A204.1 (cell line): Measurements from ENCODE around the gene SELENOM.
"Not testable (repeated sequence)": the region's sequence is repeated elsewhere in the genome, so short reads cannot be mapped to it uniquely, and the experiment has no call there.

Experiments used
- FAIRE-seq: peaks from 2 replicates; lab custom pipeline; 2012; peaks lifted over from hg19 to GRCh38; lab: Jason Lieb, UNC

The SELENOM gene

DNA sequence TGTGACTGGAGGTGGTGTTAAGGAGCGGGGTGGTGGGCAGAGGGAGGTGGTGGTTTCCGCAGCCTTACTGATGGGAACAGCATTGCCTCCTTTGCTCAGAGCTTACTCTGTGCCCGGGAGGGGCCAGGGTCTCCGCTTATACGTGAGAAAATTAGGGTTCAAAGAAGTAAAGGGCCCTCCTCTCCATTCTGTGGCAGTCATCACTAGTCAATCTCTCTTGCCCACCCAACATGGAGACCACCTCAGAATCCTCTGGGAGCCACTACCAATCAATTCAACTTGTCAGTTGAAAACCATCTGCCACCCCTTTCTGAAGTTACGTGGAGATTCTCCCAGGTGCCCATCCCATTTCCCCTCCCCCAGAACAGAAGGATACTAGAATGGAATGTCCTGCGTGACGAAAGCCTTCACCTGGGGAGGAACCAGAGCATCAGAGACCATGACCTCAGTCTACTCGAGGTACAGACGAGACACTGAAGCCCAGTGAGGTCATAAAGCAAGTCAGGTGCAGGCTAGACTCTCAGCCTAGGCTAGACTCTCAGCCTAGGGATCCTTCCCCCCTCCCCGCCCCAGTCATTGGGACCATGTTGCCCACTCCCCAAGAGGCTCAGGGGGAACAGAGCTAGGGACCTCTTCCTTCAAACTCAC lies 2.0 kb downstream of the SELENOM start:
- FAIRE-seq = no peak

DNA sequence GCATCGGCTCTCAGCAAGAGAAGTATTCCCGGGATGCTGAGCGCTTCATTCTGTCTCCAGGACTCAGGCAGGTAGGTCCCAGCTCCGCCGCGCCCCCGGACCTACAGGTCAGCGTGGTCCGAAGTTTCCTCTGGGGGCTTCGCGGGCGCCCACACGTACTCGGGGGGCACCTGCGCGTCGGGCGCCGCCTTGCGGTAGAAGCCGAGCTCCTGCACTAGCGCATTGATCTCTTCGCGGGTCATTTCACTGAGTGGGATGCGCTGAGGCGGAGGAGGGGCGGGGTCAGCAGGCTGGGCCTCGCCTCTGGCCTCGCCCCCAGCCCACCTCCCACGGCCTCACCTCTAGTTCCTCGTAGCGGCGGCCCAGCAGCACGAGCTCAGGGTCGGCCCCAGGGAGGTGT lies 2.5 kb downstream of the SELENOM start:
- FAIRE-seq = no peak

DNA sequence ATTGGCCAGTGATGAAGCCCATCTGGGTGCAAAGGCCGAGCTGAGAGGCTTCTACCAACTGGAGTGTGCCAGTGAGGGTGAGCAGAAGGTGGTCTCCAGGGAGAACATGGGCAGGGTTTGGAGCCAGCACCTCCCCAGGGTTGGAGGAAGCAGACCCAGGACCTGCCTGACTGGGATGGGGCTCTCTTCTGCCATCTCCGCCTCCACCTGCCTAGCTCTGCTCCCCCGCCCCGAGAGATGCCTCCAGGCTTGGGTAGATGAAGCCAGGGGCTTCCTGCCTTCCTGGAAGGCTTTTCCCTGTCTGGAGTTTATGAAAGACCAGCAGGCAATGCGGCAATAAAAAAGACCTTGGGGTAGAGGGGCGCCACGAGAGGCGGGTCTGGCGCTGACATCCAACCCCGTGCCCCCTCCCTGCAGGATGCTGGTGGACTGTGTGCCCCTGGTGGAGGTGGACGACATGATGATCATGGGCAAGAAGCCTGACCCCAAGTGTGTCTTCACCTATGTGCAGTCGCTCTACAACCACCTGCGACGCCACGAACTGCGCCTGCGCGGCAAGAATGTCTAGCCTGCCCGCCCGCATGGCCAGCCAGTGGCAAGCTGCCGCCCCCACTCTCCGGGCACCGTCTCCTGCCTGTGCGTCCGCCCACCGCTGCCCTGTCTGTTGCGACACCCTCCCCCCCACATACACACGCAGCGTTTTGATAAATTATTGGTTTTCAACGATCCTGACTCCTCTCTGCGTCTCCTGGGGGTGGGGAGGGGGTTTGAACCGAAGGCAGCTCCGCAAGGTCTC lies 3.3 kb downstream of the SELENOM start:
- no peak for FAIRE-seq

DNA sequence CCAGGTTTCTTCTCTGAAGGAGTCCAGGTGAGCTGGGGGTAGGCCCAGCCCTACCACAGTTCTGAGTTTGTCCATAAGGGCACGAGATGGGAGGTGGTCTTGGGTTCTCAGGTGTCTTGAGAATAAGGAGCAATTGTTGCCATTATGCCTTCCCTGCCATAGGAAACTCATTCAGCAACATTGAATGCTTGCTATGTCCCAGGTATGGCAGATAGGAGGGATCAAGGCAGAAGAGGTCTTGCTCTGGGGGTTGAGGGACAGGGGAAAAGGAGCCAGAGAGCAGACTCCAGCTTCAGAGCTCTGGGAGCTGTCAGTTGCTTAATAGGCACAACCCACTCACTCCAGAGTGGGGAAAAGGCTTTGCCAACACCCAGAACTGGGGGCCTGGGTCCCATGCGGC lies 4.3 kb downstream of the SELENOM start:
- no peak for FAIRE-seq

DNA sequence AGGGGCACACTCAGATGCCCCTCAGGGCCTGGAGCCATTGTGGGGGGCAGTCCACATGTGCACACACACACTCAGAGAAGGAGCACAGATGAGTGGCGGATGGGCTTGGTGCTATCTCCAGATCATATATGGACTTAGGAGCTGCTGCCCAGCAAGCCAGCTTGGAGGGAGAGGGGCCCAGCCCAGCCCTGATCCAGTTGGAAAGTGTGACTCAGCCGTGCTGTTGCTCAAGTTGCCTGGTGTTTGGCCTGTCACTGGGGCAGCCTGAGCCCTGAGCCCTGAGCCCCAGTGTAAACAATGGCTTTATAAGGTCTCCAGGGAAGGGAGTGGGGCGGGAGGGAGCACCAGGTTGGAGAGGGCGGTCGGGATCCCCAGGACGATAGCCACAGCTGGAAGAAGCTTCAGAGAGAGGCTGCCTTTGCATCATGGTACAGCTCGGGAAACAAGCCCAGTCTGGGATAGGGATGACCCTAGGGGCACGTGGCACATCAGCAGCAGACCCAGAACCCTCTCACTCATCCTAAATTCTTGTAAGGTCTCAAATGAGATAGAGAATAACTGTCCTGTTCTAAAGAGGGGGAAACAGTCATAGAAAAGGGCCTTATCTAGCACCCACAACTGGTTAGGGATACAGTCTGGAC lies 4.8 kb downstream of the SELENOM start:
- FAIRE-seq = no peak

DNA sequence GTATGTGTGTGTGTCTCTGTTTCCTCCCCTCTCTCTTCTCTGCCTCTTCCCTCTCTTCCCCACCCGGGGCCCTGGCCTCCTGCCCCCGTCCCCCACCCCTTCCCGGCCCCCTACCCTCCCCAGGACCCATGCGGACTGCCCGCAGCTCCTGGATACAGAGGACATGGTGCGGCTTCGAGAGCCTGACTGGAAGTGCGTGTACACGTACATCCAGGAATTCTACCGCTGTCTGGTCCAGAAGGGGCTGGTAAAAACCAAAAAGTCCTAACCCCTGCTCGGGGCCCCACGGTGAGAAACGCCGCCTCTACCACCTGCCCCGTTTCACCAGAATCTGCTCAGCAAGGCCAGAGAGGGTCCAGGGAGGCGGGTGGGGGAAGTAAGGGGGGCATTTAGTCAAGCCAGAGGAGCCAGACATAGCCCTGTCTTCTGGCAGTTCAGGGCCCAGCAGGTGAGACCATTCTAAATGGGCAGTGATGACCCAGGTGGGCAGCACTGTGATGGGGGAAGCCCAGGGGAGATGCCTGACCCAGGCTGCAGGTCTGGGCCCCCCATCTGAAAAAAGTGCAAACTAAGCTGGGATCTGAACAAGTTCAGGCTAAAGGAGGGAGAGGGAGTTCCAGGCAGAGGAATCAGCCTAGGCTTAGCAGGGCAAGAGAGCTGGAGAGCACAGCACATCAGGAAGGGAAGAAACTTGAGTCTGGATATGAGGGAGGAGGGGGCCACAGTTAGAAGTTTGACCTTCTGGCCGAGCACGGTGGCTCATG lies 6.4 kb downstream of the SELENOM start:
- FAIRE-seq = no peak

DNA sequence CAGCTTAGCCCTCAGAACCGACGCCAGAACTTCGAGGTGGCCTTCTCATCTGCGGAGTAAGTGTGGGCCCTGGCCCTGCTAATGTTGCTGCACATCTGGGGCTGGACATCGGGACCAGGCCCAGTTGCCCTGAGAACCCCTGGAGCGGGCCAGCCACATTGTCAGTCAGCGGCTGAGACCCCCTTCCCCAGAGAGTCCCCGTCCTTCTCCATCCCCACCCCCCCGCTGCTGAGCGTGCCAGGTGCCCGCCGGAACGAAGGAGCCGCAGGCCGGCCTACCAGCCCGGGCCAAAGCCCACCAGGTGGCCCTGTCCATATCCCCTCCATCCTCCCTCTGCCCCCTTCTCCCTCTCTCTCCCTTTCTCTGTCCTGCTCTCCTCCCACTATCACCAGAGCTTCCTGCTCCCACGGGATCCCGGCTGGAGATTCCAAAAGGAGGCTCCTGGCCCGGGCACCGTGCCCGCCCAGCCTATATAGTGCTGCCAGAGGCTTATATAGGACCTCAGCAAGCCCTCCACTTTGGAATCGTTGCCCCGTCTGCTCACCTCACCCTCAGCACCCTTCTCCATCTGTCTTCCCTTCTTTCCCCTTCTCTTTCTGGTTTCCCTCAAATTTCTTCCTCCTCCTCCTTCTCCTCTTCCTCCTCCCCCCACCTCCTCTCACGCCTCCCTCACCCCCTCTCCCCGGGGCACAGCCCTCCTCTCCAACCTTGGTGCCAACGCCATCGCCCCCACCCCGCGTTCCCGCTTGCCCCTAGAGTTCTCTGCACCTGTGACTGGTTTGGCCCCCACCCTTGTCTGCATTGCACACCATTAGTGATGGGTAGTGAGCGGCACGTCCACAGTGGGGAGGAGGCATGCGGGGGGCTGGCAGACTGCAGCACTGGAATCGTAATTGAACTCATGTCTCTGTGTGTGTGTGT lies 7.3 kb downstream of the SELENOM start:
- FAIRE-seq = no peak

DNA sequence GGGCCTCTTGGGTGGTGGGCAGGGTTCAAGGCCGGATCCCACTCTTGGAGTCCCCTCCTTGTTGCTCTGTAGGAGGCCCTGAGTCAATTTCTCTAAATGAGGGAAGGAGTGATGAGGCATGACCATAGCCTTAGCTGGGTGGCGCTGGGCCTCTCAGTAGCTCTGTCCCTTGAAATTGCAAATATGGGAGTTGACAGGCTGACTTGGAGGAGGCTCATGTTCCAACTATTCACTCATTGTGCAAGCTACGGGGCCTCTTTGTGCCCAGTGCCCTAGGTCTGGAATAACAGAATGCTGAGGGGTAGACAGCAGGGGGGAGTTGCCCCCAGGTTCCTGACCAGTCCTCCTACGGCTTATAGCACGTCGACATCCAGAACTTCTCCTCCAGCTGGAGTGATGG lies 8.0 kb downstream of the SELENOM start:
- FAIRE-seq = no peak

DNA sequence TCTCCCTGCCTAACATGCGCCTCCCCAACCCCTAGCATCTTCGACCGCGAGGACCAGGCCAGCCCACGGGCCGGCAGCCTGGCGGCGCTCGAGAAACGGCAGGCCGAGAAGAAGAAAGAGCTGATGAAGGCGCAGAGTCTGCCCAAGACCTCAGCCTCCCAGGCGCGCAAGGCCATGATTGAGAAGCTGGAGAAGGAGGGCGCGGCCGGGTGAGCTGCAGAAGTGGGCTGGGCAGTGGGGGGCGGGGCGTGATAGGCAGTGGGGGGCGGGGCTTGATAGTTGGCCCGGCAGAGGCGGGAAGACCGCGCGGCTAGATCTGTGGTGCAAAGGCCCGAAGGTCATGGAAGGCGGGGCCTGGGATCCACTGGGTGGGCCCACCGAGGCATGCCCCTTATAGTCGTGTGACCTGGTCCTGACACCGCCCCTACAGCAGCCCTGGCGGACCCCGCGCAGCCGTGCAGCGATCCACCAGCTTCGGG lies 8.7 kb downstream of the SELENOM start:
- no peak for FAIRE-seq

DNA sequence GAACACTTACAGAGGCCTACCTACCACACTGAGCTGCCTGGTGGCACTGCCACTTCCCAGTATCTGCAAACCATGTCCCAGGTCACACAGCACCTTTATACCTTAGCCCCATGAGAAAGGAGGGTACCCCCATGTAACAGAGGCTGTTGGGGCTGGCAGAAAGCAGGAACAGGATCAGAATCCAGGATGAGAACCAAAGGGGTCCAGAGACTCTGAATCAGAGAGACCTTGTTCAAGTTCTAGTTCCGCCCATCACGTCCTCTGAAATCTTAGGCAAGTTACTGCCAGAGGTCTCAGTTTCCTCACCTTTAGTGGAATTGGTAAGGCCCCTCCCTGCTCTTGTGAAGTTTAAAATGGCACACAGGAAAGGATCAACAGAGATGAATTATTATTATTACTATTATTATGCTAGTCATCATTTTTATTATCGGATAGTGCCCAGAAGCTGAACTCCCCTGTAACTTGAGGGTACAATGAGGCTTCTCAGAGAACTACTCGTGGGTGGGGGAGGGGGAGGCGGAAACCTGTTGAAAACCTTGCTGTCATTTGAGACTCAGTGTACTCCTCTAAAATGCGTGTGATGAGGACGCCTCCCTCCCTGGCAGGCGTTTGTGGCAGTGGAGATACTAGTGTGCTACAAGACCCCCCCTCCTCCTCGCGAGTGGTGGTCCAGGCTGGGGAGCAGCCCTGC lies 9.3 kb downstream of the SELENOM start:
- FAIRE-seq = no peak

DNA sequence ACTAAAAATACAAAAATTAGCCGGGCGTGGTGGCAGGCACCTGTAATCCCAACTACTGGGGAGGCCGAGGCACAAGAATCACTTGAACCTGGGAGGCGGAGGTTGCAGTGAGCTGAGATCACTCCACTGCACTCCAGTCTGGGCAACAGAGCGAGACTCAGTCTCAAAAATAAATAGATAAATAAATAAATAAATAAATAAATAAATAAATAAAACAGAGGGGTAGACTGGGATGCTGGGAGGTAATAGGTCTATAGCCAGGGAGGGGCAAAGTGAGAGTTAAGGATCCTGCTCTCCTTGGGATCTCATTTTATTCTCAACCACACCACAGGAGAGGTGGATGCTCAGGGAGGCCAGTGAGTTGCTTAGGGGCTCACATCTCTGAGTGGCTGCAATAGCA lies 9.8 kb downstream of the SELENOM start:
- not testable (repeated sequence) for FAIRE-seq

DNA sequence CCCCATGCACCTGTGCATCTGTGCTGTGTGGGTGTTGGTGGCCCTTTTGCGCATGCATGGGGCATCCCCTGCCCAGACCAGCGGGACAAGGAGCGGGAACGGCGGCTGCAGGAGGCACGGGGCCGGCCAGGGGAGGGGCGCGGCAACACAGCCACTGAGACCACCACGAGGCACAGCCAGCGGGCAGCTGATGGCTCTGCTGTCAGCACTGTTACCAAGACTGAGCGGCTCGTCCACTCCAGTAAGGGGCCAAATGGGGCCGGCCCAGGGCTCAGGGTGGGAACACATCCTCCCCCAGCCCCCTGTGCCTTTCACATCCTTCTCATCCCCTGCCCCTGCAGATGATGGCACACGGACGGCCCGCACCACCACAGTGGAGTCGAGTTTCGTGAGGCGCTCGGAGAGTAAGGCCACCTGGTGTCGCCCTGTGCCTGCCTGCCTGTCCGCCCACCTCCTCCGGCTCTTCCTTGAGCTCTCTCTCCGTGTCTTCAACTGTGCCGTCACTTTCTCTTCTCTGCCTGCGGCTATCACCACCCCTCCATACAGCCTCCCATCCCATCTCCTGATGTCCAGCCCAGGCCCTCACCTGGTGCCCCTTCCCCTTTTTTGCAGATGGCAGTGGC lies 10.6 kb downstream of the SELENOM start:
- no peak for FAIRE-seq

DNA sequence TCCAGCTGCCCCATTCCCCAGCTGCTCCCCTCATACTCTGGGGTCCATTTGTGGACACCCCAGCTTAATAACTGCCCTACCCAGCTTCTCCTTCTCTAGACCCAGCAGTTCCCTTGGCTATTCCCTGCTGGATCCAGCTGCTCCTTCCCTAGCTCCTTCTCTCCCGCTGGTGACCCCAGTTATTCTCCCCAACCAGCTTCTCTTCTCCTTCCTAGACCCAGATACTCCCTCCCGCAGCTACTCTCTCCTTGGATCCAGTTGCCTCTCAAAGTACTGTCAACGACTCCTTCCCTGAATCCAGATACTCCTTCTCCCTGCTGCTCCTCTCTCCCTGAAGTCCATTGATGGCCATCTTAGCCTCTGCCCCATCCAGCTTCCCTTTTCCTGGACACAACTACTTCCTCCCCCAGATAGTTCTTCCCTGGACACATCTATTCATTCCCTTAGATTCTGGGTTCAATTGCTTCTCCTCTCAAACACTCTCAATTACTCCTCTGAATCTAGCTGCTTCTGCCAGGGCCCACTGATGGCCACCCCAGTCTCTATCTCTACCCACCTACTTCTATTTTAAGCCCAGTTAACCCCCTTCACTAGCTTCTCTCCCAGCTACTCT lies 11.6 kb downstream of the SELENOM start:
- FAIRE-seq = no peak

DNA sequence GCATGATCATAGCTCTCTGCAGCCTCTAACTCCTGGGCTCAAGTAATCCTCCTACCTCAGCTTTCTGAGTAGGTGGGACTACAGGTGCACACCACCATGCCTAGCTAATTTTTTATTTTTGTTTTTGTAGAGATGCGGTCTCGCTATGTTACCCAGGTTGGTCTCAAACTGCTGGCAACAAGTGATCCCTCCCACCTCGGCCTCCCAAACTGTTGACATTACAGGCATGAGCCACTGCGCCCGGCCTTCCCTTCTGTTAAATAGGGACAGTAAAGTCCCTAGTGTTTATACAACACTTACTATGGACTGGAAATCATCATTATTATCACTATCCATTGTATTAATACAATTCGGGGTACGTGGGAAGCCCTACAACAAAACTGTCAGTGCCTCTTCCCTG lies 12.6 kb downstream of the SELENOM start:
- no peak for FAIRE-seq

DNA sequence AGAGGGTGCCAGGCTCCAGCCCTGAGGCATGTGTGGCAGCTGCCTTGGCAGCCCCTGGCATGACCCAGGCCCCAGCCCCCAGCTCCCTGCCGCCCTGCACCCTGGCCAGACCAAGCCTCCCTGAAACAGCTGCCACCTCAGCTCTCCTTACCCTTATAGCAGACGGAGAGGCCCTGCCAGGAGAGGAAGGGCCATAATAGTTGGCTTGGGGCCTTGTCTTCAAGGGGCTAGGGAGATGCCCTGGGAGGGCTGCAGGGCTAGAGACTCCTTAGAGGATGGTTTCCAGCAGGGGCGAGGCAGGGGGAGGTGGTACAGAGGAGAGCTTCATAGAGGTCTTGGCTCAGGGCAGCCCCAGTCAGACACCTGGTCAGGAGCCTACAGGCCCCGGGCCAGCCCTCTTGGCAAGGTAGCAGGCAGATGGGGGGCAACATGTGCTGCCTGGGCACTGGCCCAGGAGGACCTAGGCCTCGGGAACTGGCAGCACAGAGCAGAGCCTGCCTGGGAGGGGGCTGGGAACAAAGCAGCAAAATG lies 13.3 kb downstream of the SELENOM start:
- no peak for FAIRE-seq

DNA sequence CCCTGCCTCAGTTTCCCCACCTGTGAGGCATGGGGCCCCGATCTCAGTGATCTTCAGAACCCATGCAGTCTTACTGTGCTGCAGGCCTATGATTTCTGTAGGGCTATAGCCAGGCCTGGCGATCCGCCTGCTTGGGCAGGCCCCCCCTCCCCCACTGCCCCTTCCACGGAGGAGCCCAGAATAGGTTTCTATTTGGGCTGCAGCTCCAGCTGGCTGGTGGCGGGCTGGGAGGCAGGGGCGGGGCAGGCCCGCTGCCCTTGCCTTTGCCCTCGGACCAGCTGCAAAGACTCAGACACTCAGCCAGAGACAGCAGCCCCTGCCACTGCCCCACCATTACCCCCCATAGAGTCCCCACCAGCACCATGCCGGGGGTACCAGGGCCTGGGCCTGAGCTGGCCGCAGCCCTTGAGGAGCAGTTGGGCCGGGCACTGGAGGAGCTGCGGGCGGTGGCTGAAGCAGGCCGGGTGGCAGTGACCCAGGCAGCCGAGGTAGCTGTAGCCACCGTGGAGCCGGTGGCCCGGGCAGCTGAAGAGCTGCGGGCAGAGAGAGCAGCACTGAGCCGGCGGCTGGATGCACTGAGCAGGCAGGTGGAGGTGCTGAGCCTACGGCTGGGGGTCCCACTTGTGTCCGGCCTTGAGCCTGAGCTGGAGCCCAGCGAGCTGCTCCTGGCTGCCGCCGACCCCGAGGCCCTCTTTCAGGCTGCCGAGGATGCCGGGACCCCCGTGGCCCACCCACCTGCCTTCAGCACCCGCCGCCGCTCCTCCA lies 14.1 kb downstream of the SELENOM start:
- FAIRE-seq = no peak

DNA sequence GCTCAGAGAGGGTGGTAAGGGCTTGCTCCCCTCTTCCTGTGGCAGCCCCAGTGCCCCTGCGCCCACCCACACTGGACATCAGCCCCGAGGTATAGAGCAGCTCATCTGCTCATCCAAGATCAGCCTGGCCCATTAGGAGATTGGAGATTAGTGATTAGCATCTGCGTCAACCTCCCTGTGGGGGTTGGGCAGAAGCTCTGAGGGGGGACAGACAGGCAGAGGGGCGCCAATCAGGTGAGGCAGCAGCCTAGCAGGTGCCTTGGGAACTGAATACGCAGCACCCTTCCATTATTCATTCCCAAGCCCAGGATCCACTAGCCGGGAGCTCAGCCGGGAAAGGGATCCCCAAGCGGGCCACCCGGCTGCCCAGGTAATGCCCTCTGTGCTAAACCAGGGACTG lies 15.2 kb downstream of the SELENOM start:
- no peak for FAIRE-seq

DNA sequence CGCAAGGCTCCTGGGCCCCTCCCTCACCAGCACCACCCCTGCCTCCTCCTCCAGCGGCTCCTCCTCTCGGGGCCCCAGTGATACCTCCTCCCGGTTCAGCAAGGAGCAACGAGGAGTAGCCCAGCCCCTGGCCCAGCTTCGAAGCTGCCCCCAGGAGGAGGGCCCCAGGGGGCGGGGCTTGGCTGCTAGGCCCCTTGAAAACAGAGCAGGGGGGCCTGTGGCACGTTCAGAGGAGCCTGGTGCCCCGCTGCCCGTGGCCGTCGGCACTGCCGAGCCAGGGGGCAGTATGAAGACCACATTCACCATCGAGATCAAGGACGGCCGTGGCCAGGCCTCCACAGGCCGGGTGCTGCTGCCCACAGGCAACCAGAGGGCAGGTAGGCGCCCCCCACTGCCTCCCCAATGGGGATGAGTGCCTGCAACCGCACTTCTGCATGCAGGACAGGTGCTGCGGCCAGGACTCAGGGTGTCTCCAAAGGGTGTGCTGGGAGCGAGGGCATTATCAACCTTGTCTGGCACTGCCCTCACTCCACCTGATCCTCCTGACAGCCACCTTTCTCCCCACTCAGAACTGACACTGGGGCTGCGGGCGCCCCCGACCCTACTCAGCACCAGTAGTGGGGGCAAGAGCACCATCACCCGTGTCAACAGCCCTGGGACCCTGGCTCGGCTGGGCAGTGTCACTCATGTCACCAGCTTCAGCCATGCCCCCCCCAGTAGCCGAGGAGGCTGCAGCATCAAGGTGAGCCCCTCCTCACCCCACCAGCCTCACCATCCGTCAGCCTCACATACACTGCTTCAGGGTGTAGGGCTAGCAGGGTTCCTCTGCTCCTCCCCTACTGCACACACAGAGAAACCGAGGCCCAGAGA lies 16.0 kb downstream of the SELENOM start:
- FAIRE-seq = no peak
